ENCODE data around the gene ARHGEF10L. TPM values are rescaled to one million over a fixed set of nuclear protein-coding genes. Genes with fewer than 3 reads are reported as not detected.

The ARHGEF10L gene
- polyA plus RNA-seq, 1 donor (not counting 4 experiments of a cell fraction or from before 2014, with no cell fraction given): 2.4 TPM

- peaks cover 0 to 13% of the 10 kb centered on the region in 2 experiments for H3K36me3 ChIP-seq (ENCODE audit: control insufficient read depth in 2 of 2, extremely low read depth in 1 of 2, insufficient read depth in 2 of 2, low read length in 2 of 2)
- TF ChIP-seq, protein P1, sequence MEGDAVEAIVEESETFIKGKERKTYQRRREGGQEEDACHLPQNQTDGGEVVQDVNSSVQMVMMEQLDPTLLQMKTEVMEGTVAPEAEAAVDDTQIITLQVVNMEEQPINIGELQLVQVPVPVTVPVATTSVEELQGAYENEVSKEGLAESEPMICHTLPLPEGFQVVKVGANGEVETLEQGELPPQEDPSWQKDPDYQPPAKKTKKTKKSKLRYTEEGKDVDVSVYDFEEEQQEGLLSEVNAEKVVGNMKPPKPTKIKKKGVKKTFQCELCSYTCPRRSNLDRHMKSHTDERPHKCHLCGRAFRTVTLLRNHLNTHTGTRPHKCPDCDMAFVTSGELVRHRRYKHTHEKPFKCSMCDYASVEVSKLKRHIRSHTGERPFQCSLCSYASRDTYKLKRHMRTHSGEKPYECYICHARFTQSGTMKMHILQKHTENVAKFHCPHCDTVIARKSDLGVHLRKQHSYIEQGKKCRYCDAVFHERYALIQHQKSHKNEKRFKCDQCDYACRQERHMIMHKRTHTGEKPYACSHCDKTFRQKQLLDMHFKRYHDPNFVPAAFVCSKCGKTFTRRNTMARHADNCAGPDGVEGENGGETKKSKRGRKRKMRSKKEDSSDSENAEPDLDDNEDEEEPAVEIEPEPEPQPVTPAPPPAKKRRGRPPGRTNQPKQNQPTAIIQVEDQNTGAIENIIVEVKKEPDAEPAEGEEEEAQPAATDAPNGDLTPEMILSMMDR (optimal IDR thresholded peaks at IDR 0.05 in 1 of 3, IDR thresholded peaks at IDR 0.05 in 1 of 3, conservative IDR thresholded peaks at IDR 0.05 in 1 of 3; ENCODE audit: extremely low read depth in 1 of 3, insufficient read depth in 2 of 3, low read length in 3 of 3): no peak
- no peak for TF ChIP-seq EZH2 (IDR thresholded peaks at IDR 0.05; ENCODE audit: low read length)
- dilution Hi-C loops (cut with MboI; ENCODE audit: extremely low pct_ligation_motif_present, low sequenced_read_pairs): no loop called here
These were observed 100.9 kb downstream of the ARHGEF10L start for GRCh38 chr1:17640393-17640792.

DNA sequence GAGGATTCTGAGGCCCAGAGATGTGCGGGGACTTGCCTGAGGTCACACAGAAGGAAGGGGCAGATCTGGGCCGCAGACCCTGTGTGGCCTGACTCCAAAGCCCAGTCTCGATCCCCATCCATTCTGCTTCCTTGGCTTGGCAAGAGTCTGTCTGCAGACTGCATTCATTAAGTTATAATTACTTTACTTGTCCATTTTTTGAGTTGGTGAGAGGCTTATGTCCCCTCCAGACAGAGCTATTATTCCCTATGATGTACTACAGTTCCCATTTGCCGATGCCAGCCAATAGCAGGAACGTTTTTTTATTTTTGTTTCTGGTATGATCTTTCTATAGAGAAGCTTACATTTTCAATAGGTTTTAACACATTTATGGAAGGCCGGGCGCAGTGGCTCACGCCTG lies 101.5 kb downstream of the ARHGEF10L start:
- Histone ChIP-seq H3K79me2 (ENCODE audit: control insufficient read depth, insufficient read depth, low read length) (no peaks in the 10 kb centered on the region), H3K27me3 (ENCODE audit: control insufficient read depth, extremely low read depth, insufficient read depth, low read length) (no peaks in the 10 kb centered on the region), H3K9ac (ENCODE audit: control insufficient read depth, extremely low read depth, insufficient read depth, low read length) (no peak overlapping the region), H3K36me3 (ENCODE audit: control insufficient read depth in 2 of 2, extremely low read depth in 1 of 2, insufficient read depth in 2 of 2, low read length in 2 of 2) (peaks cover 0 to 13% of the 10 kb centered on the region in 2 experiments), H3K9me3 (ENCODE audit: control insufficient read depth, low read depth, low read length) (no peaks in the 10 kb centered on the region), H3K4me1 (ENCODE audit: control insufficient read depth, extremely low read depth, insufficient read depth, low read length) (peaks cover 4% of the 10 kb centered on the region), H2AFZ (ENCODE audit: control insufficient read depth, low read length) (no peak overlapping the region), H3K4me2 (ENCODE audit: control insufficient read depth, extremely low read depth, insufficient read depth, low read depth, low read length) (no peak overlapping the region), H4K20me1 (ENCODE audit: control insufficient read depth, extremely low read depth, insufficient read depth, low read length) (no peaks in the 10 kb centered on the region), H3K9me1 (ENCODE audit: control insufficient read depth, extremely low read depth, insufficient read depth, low read length) (no peaks in the 10 kb centered on the region), H3K4me3 (ENCODE audit: control insufficient read depth in 2 of 3, extremely low read depth in 1 of 3, insufficient read depth in 2 of 3, low read depth in 1 of 3, low read length in 3 of 3) (no peak overlapping the region), H3K27ac (ENCODE audit: control insufficient read depth, insufficient read depth, low read length) (no peak overlapping the region)
- DNase-seq (ENCODE audit: low read depth, low spot score): no peak
- no peak for FAIRE-seq
- dilution Hi-C loops (cut with MboI; ENCODE audit: extremely low pct_ligation_motif_present, low sequenced_read_pairs): no loop called here
- TF ChIP-seq, protein P1 (optimal IDR thresholded peaks at IDR 0.05 in 1 of 3, IDR thresholded peaks at IDR 0.05 in 1 of 3, conservative IDR thresholded peaks at IDR 0.05 in 1 of 3; ENCODE audit: extremely low read depth in 1 of 3, insufficient read depth in 2 of 3, low read length in 3 of 3): no peak
- no peak for TF ChIP-seq EZH2 (IDR thresholded peaks at IDR 0.05; ENCODE audit: low read length)

More at GRCh38 chr1:17640393-17640792, 100.9 kb downstream of the ARHGEF10L start:
- Histone ChIP-seq H4K20me1 (ENCODE audit: control insufficient read depth, extremely low read depth, insufficient read depth, low read length) (no peaks in the 10 kb centered on the region), H3K27ac (ENCODE audit: control insufficient read depth, insufficient read depth, low read length) (no peak overlapping the region), H3K4me1 (ENCODE audit: control insufficient read depth, extremely low read depth, insufficient read depth, low read length) (peaks cover 4% of the 10 kb centered on the region), H3K9ac (ENCODE audit: control insufficient read depth, extremely low read depth, insufficient read depth, low read length) (no peak overlapping the region), H3K9me3 (ENCODE audit: control insufficient read depth, low read depth, low read length) (no peaks in the 10 kb centered on the region), H2AFZ (ENCODE audit: control insufficient read depth, low read length) (no peak overlapping the region), H3K79me2 (ENCODE audit: control insufficient read depth, insufficient read depth, low read length) (no peaks in the 10 kb centered on the region), H3K27me3 (ENCODE audit: control insufficient read depth, extremely low read depth, insufficient read depth, low read length) (no peaks in the 10 kb centered on the region), H3K4me2 (ENCODE audit: control insufficient read depth, extremely low read depth, insufficient read depth, low read depth, low read length) (no peak overlapping the region), H3K4me3 (ENCODE audit: control insufficient read depth in 2 of 3, extremely low read depth in 1 of 3, insufficient read depth in 2 of 3, low read depth in 1 of 3, low read length in 3 of 3) (no peak overlapping the region), H3K9me1 (ENCODE audit: control insufficient read depth, extremely low read depth, insufficient read depth, low read length) (no peaks in the 10 kb centered on the region)
- FAIRE-seq: no peak
- no peak for DNase-seq (ENCODE audit: low read depth, low spot score)

Data from keratinocyte (primary cell).